SK-N-SH (cell line): ENCODE measurements around the gene LPGAT1. TPM values are rescaled to one million over a fixed set of nuclear protein-coding genes. Genes with fewer than 3 reads are reported as not detected.

Experiments
- CTCF ChIA-PET: fragments of 300-600, 350-600 bp; formaldehyde crosslinking; extraction: SDS; loops from one replicate; lab custom pipeline; 2021; lab: Yijun Ruan, JAX
- POLR2A ChIA-PET: fragments of 350-600 bp; sonication (Branson Sonifier 250); formaldehyde crosslinking; extraction: SDS; loops from one replicate; lab custom pipeline; 2020; ENCODE audit warnings: antibody characterized with exemption, inconsistent platforms; lab: Yijun Ruan, JAX
- DNase-seq: peaks from one replicate; pipeline ENCODE4 v3.0.0; 2012
- H2AFZ ChIP-seq: fragments of 200-600 bp; sonication (generic); 2 replicates; pipeline ENCODE4 v1.8.1; 2016; ENCODE audit warnings: antibody characterized with exemption, mild to moderate bottlenecking, low read depth
- H3F3A ChIP-seq: fragments of 200-600 bp; sonication (generic); replicated peaks from 2 replicates; pipeline ENCODE3; 2016; ENCODE audit warnings: antibody characterized with exemption, mild to moderate bottlenecking; ENCODE audit not compliant: insufficient read depth
- H3K27ac ChIP-seq, 2 experiments: fragments of 200-500 bp in 1 of 2; fragments of 200-600 bp in 1 of 2; sonication (Bioruptor generic) in 1 of 2; sonication (generic), shearing (Covaris generic) in 1 of 2; 2 replicates each; pipeline versions ENCODE4 v1.5.1 to v1.6.1; 2014 to 2016; ENCODE audit warnings: low read depth in 2 of 2, inconsistent platforms in 1 of 2, low read length in 1 of 2, mild to moderate bottlenecking in 1 of 2, mixed read lengths in 1 of 2
- H3K27me3 ChIP-seq: fragments of 200-600 bp; sonication (generic), shearing (Covaris generic); 2 replicates; pipeline ENCODE4 v1.6.1; 2016; ENCODE audit warnings: mixed run types; ENCODE audit not compliant: insufficient read depth
- H3K36me3 ChIP-seq, 2 experiments: fragments of 200-500 bp in 1 of 2; fragments of 200-600 bp in 1 of 2; sonication (Bioruptor generic) in 1 of 2; sonication (generic) in 1 of 2; replicated peaks in 1 of 2; 2 replicates each; pipeline versions ENCODE3 to v1.5.1; 2014 to 2016; ENCODE audit warnings: low read length in 1 of 2, mild to moderate bottlenecking in 1 of 2; ENCODE audit not compliant: insufficient read depth in 2 of 2, control insufficient read depth in 1 of 2
- H3K4me1 ChIP-seq, 2 experiments: fragments of 200-500 bp in 1 of 2; fragments of 200-600 bp in 1 of 2; sonication (Bioruptor generic) in 1 of 2; sonication (generic), shearing (Covaris generic) in 1 of 2; 2 replicates each; pipeline versions ENCODE4 v1.5.1 to v1.6.1; 2014 to 2016; ENCODE audit warnings: low read depth in 1 of 2, low read length in 1 of 2, mixed run types in 1 of 2; ENCODE audit not compliant: insufficient read depth in 2 of 2, control insufficient read depth in 1 of 2
- H3K4me2 ChIP-seq: fragments of 200-600 bp; sonication (generic), shearing (Covaris generic); 2 replicates; pipeline ENCODE4 v1.6.1; 2017; ENCODE audit warnings: mixed run types
- H3K4me3 ChIP-seq, 2 experiments: fragments of 200-500 bp in 1 of 2; fragments of 200-600 bp in 1 of 2; sonication (Bioruptor generic) in 1 of 2; sonication (generic), shearing (Covaris generic) in 1 of 2; 2 replicates each; pipeline versions ENCODE4 v1.5.1 to v1.8.1; 2014 to 2016; ENCODE audit warnings: low read depth in 2 of 2, inconsistent platforms in 1 of 2, low read length in 1 of 2, mild to moderate bottlenecking in 1 of 2, mixed read lengths in 1 of 2, moderate library complexity in 1 of 2
- H3K79me2 ChIP-seq: fragments of 200-600 bp; sonication (generic); 2 replicates; pipeline ENCODE4 v1.8.1; 2017; ENCODE audit warnings: mild to moderate bottlenecking; ENCODE audit not compliant: insufficient read depth
- H3K9ac ChIP-seq: fragments of 200-600 bp; sonication (generic); 2 replicates; pipeline ENCODE4 v1.6.1; 2017; ENCODE audit warnings: mixed run types
- H3K9me2 ChIP-seq: fragments of 200-600 bp; sonication (generic); 2 replicates; pipeline ENCODE4 v1.6.1; 2017; ENCODE audit warnings: mixed run types
- H3K9me3 ChIP-seq: fragments of 200-600 bp; sonication (generic); 2 replicates; pipeline ENCODE4 v1.6.1; 2017; ENCODE audit warnings: mixed run types, mild to moderate bottlenecking, moderate library complexity
- H4K20me1 ChIP-seq: fragments of 200-600 bp; sonication (generic); 2 replicates; pipeline ENCODE4 v1.6.1; 2017; ENCODE audit warnings: mild to moderate bottlenecking, mixed run types; ENCODE audit not compliant: insufficient read depth
- CHD2 ChIP-seq: fragments of 150-350 bp; IDR thresholded peaks from 2 replicates; pipeline ENCODE4 v1.6.1; 2018; ENCODE audit warnings: low read length; ENCODE audit not compliant: partially characterized antibody
- ELF1 ChIP-seq: IDR thresholded peaks from 2 replicates; pipeline ENCODE4 v1.4.0; 2012
- FOXJ3 ChIP-seq: sonication (generic); formaldehyde crosslinking; IDR thresholded peaks from 2 replicates; pipeline ENCODE4 v1.5.1; 2020; ENCODE audit warnings: mild to moderate bottlenecking, missing genetic modification reagents
- MXI1 ChIP-seq: IDR thresholded peaks from 2 replicates; pipeline ENCODE4 v1.6.1; 2012; ENCODE audit warnings: mild to moderate bottlenecking, low read depth, low read length, improper control_type of control experiment
- RXRA ChIP-seq: IDR thresholded peaks from 2 replicates; pipeline ENCODE4 v1.4.0; 2012; ENCODE audit warnings: low read depth, mild to moderate bottlenecking, borderline replicate concordance
- SMC3 ChIP-seq: IDR thresholded peaks from 2 replicates; pipeline ENCODE4 v1.6.1; 2012; ENCODE audit warnings: low read depth, low read length, improper control_type of control experiment
- WGBS: methylation state at CpG from one replicate; pipeline ENCODE4 v1.1.6; 2017; ENCODE audit warnings: low lambda C conversion rate; 5-methylcytosine and 5-hydroxymethylcytosine counted together
- polyA plus RNA-seq, 3 experiments: library from polyadenylated mRNA; depleted of rRNA; stranded (reverse); fragments of >200 nt; gene quantifications; 2 replicates each; pipeline ENCODE4 v1.2.3, GENCODE V29; 2012
- TF ChIP-seq, protein P1 (sequence below): fragments of 150-350 bp; IDR thresholded peaks from 2 replicates; pipeline ENCODE4 v1.6.1; 2017; ENCODE audit warnings: antibody characterized with exemption, low read length, low read depth, borderline replicate concordance
- TF ChIP-seq, protein P2 (sequence below): IDR thresholded peaks from 2 replicates; pipeline ENCODE4 v1.4.0; 2012; ENCODE audit warnings: low read depth, borderline replicate concordance
- TF ChIP-seq, protein P3 (sequence below): IDR thresholded peaks from 2 replicates; pipeline ENCODE4 v1.4.0; 2012; ENCODE audit warnings: low read depth
- TF ChIP-seq, protein P4 (sequence below): IDR thresholded peaks from 2 replicates; pipeline ENCODE4 v1.6.1; 2012; ENCODE audit warnings: mild to moderate bottlenecking, low read depth, low read length, moderate library complexity
- TF ChIP-seq, protein P5 (sequence below): fragments of 200-600 bp; sonication (generic); IDR thresholded peaks from 2 replicates; pipeline ENCODE4 v1.6.1; 2017; ENCODE audit warnings: antibody characterized with exemption, mild to moderate bottlenecking, moderate library complexity

Gene LPGAT1
- polyA plus RNA-seq, 1 of the 3 experiments (the other 2 are of a cell fraction): 4.8 TPM

DNA sequence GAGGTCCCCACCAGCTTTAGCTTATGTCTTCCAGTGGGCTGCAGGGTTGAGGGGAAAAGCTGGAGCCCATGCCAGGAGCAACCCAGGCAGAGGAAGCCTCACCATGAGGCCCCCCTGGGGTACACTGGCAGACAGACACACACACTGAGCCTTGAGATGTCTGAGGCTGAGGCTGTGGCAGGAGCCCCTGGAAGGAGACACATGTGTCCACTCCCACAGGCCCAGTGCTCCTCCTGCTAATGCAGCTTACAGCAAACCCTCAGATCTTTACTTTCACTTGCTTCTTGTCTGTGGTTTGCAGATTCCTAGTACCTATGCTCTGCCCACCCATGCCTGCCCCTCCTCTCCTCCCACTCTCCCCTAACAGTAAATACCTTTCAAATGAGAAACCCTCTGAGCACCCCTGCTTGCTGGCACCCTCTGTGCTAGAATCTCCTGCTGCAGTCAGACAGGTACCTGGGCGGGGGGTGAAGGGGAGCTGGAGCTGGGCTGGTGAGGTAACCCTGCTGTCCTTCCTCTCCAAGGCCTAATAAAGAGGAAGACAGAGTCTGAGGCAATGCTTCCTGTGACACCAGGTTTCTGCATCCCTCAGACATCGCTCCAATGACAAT, 91.8 kb downstream of the LPGAT1 start:
- Histone ChIP-seq H3K27me3 (no peaks in the 10 kb centered on the region), H3K9ac (no peak overlapping the region)
- no peak for DNase-seq

More for the DNA sequence above, 91.8 kb downstream of the LPGAT1 start:
- Histone ChIP-seq H3K27ac (no peak overlapping the region), H3F3A (peaks cover 22% of the 10 kb centered on the region), H3K4me3 (no peak overlapping the region), H3K4me2 (peak overlapping the region; percentile 30; the same call in 1 of the 2 replicates), H3K9me3 (no peaks in the 10 kb centered on the region), H3K36me3 (no peaks in the 10 kb centered on the region), H2AFZ (no peak overlapping the region), H3K79me2 (no peaks in the 10 kb centered on the region), H3K9me2 (no peaks in the 10 kb centered on the region), H3K4me1 (peaks cover 18 to 25% of the 10 kb centered on the region in 2 experiments; a peak in 3 of 4 replicates), H4K20me1 (no peaks in the 10 kb centered on the region)
- ChIA-PET POLR2A (no interaction called here), CTCF (interaction anchor here (1.0 to 1.8 kb wide), 2 partner anchors 10 to 39 kb away, joined by 3 to 5 read pairs; no protein-coding TSS in a partner anchor)
- 50% methylated on average over 2 of the region's 2 CpGs for WGBS
- TF ChIP-seq, protein P1, sequence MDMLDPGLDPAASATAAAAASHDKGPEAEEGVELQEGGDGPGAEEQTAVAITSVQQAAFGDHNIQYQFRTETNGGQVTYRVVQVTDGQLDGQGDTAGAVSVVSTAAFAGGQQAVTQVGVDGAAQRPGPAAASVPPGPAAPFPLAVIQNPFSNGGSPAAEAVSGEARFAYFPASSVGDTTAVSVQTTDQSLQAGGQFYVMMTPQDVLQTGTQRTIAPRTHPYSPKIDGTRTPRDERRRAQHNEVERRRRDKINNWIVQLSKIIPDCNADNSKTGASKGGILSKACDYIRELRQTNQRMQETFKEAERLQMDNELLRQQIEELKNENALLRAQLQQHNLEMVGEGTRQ: no peak
- TF ChIP-seq, protein P2, sequence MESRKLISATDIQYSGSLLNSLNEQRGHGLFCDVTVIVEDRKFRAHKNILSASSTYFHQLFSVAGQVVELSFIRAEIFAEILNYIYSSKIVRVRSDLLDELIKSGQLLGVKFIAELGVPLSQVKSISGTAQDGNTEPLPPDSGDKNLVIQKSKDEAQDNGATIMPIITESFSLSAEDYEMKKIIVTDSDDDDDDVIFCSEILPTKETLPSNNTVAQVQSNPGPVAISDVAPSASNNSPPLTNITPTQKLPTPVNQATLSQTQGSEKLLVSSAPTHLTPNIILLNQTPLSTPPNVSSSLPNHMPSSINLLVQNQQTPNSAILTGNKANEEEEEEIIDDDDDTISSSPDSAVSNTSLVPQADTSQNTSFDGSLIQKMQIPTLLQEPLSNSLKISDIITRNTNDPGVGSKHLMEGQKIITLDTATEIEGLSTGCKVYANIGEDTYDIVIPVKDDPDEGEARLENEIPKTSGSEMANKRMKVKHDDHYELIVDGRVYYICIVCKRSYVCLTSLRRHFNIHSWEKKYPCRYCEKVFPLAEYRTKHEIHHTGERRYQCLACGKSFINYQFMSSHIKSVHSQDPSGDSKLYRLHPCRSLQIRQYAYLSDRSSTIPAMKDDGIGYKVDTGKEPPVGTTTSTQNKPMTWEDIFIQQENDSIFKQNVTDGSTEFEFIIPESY: no peak
- no peak for TF ChIP-seq FOXJ3 (CRISPR knock-in tag)
- TF ChIP-seq CHD2: no peak
- TF ChIP-seq, protein P3, sequence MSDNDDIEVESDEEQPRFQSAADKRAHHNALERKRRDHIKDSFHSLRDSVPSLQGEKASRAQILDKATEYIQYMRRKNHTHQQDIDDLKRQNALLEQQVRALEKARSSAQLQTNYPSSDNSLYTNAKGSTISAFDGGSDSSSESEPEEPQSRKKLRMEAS: no peak
- no peak for TF ChIP-seq SMC3
- TF ChIP-seq MXI1: no peak
- TF ChIP-seq, protein P4, sequence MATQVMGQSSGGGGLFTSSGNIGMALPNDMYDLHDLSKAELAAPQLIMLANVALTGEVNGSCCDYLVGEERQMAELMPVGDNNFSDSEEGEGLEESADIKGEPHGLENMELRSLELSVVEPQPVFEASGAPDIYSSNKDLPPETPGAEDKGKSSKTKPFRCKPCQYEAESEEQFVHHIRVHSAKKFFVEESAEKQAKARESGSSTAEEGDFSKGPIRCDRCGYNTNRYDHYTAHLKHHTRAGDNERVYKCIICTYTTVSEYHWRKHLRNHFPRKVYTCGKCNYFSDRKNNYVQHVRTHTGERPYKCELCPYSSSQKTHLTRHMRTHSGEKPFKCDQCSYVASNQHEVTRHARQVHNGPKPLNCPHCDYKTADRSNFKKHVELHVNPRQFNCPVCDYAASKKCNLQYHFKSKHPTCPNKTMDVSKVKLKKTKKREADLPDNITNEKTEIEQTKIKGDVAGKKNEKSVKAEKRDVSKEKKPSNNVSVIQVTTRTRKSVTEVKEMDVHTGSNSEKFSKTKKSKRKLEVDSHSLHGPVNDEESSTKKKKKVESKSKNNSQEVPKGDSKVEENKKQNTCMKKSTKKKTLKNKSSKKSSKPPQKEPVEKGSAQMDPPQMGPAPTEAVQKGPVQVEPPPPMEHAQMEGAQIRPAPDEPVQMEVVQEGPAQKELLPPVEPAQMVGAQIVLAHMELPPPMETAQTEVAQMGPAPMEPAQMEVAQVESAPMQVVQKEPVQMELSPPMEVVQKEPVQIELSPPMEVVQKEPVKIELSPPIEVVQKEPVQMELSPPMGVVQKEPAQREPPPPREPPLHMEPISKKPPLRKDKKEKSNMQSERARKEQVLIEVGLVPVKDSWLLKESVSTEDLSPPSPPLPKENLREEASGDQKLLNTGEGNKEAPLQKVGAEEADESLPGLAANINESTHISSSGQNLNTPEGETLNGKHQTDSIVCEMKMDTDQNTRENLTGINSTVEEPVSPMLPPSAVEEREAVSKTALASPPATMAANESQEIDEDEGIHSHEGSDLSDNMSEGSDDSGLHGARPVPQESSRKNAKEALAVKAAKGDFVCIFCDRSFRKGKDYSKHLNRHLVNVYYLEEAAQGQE: no peak
- no peak for TF ChIP-seq RXRA
- TF ChIP-seq, protein P5, sequence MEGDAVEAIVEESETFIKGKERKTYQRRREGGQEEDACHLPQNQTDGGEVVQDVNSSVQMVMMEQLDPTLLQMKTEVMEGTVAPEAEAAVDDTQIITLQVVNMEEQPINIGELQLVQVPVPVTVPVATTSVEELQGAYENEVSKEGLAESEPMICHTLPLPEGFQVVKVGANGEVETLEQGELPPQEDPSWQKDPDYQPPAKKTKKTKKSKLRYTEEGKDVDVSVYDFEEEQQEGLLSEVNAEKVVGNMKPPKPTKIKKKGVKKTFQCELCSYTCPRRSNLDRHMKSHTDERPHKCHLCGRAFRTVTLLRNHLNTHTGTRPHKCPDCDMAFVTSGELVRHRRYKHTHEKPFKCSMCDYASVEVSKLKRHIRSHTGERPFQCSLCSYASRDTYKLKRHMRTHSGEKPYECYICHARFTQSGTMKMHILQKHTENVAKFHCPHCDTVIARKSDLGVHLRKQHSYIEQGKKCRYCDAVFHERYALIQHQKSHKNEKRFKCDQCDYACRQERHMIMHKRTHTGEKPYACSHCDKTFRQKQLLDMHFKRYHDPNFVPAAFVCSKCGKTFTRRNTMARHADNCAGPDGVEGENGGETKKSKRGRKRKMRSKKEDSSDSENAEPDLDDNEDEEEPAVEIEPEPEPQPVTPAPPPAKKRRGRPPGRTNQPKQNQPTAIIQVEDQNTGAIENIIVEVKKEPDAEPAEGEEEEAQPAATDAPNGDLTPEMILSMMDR: no peak
- TF ChIP-seq ELF1: no peak
